ENCODE measurements around the gene VAPB.

DNA sequence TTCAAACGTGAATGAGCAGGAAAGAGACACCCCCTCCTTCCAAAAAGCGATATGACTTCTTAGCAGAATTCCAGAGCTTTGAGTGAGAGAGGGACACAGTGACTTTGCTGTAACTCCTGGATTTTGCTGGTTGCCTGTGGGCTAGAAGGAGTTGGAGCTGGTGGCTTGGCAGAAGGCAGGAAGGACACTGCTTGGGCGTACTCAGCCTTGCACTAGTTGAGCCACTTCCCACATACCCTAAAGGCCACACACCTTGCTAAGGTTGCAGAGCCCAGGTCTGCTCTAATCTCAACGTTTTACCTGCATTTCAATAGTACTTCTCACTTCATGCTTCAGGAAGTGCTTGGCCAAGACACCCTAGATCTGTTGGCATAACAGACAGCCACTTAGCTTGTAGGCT is 48.9 kb upstream of the VAPB start:
- no peak for TF ChIP-seq CTCF (conservative IDR thresholded peaks at IDR 0.05; ENCODE audit: low read depth, low read length)
- TF ChIP-seq FOS (IDR thresholded peaks at IDR 0.05; ENCODE audit: low read depth, low read length) = no peak

All from IMR-90 (cell line).